HG03469 (cell line): Measurements from ENCODE around the gene NNAT.

Experiments
- ATAC-seq: cut with Tn5 transposase; IDR thresholded peaks from one replicate; pipeline ENCODE4 v1.9.1; 2021; ENCODE audit warnings: mild to moderate bottlenecking, moderate library complexity, moderate number of reproducible peaks; ENCODE audit not compliant: unreplicated experiment

NNAT gene

GRCh38 chr20:37501940-37502339, 19.1 kb upstream of the NNAT start:
- no peak for ATAC-seq

DNA sequence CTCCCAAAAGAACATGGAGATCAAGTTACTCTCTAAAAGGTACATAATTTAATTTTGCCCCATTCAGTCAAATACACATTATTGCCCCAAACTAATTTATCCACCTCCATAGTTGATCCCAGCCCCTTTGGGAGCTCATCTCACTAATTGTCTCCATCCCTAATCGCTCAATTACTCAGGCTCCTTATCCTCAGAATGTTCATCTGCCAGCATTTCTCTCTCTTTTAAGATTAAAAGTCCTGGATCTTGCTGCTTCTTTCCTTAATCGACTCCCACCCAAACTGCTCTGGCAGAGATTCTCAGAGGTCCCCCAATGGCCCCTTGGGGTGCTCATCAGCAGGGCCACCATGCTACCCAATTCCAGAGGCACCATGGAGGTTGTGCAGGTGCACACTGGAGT, 18.4 kb upstream of the NNAT start:
- no peak for ATAC-seq

DNA sequence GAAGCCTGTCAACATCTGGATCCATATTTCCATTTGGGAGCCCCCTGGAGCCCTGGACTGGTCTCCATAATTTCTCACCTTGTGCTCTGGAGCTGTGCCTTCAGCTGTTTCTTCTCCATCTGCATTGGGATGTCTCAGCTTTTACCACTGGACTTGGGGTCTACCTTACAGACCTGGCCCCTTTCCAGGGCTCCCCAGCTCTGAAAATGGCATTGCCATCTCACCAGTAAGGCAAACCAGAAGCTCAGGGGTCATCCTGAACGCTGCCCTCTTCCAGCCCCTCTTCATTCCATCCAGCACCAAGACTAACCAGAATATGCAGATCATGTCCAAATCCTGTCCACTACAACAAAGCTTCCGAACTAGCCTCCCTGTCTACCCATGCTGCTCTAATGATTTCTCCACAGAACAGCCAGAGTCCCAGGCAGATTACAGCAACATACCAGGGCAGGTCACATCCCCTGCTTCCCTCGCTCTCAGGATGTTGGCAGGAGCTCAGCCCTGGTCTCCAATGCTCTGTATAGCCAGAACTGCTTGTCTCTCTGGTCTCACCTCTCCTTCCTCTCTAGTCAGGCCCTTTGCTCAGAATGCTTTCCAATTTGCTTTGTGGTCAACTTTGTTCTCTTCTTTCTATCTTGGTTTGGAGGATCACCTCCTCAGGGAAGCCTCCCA, 17.7 kb upstream of the NNAT start:
- no peak for ATAC-seq

DNA sequence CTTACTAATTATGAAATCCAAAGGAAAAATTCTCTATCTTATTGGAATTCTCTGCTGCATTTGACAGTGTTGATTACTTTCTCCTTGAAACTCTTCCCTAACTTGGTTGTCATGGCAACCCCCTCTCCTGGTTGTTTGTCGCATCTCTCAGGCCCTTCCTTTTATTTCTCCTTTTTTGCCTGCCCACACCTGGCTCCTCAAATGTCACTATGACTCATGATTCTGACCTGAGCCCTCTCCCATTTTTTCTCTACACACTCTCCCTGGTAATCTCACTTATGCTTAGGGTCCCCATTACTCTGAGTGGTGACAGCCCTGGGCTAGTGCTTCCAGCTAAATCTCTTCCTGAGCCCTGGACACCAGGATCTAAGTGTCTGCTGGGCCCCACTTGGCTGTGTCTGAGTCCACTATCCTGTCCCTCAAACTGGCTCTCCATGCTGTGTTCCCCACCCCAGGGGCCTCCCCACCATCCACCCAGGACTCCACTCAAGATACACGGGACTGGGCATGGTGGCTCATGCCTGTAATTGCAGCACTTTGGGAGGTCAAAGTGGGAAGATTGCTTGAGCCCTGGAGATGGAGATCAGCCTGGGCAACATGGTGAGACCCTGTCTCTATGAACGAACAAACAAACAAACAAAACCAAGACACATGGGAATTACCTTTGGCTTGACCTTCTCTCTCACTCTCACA, 16.5 kb upstream of the NNAT start:
- no peak for ATAC-seq

- ATAC-seq, result no peak
These were observed 15.5 kb upstream of the NNAT start for GRCh38 chr20:37505263-37506151.

GRCh38 chr20:37506152-37506725, 14.8 kb upstream of the NNAT start:
- no peak for ATAC-seq

DNA sequence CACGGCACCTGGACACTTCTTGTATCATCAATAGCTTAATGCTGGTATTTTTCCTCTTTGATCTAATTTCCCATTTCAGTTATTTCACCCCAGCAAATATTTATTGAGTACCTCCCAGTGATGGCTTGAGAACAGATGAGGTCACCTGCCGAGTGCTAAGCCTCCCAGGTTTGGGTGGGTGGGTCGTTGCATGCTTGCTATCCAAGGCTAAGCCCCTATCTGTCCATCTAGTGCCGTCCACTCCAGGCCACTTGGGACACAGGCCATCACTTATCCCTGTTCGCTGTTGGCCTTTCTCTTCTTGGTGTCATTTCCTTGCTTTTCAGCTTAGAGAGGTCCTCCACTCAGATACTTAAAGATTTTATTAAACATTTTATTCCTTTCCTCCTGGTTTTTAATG, 10.8 kb upstream of the NNAT start:
- no peak for ATAC-seq

DNA sequence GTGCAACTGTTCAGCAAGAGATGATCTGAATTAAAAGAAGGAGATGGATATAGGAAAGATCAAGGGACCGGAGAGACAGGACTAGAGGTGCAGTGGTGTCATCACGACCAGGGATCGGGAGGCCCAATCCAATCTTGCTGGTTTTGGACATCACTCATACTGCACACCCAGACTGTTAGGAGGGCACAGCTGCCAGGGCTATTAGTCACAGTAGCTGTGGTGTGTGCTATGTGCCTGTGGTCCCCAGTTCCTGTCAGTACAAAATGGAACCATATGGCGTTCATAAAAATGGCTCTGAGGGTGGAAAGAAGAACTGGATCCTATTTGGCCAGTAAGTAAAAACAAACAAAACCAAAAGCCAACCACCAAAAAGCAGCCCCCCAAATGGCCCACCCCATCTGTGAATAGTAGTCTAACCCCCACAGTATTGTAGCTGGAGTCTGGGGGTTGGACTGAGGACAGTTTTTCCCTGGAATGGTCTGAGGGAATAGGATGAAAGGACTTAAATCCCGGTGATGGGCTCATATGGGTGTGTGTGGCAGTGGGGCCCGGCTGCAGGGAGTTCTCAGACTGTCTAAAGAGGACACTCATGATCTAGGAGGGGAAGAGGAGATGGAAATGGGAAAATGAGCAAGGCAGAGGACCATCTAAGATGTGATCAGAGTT, 9.3 kb upstream of the NNAT start:
- no peak for ATAC-seq

DNA sequence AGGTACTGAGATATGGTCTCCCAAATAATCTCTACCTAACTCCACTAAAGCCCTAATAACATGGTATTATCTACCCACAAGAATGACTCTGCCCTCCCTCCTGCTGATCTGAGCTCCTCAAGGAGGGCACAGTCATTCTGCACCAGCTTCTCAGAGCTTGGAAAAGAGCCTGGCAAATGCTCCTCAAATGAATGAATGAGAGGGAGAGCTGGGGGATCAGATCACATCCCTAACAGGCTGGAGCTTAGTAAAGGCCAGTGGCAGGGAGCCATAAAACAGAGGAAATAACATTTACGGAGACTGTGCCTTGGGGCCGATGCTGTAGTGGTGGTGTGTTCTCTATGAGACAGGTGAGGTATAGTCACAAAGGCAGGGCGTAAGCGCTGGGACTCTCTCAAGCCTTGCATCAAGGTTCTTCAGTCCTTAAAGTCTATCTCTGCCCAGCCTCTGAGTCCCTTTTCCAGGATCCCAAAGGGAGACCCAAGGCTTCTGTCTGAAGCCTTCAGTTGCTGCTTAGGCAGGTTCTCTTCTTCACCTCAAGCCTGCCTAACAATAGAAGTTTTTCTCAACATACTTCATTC, 7.2 kb upstream of the NNAT start:
- ATAC-seq, result no peak

DNA sequence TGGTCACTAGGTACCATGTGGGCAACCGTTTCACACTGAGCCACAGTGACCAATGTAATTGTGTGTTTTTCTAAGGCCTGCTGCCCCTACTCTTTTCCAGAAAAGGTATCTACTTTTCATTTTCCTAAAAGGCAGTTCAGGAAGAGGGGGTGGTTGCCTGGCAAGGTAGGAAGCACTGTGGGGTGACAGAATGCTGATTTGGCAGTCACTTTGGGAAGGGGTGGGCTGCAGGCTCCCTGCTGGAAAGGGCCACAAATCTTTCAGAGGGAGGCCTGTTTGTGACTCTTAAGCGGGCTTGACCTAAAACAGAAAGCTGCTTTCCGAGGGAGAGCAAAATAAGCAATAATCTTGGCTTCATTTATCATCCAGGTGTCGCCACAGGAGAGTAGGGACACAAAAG, 5.2 kb upstream of the NNAT start:
- ATAC-seq, result no peak

- ATAC-seq, result no peak
These were observed 4.0 kb upstream of the NNAT start for GRCh38 chr20:37516811-37517750.

GRCh38 chr20:37518059-37518458, 3.0 kb upstream of the NNAT start:
- no peak for ATAC-seq

GRCh38 chr20:37518606-37519507, 2.2 kb upstream of the NNAT start:
- ATAC-seq, result no peak

DNA sequence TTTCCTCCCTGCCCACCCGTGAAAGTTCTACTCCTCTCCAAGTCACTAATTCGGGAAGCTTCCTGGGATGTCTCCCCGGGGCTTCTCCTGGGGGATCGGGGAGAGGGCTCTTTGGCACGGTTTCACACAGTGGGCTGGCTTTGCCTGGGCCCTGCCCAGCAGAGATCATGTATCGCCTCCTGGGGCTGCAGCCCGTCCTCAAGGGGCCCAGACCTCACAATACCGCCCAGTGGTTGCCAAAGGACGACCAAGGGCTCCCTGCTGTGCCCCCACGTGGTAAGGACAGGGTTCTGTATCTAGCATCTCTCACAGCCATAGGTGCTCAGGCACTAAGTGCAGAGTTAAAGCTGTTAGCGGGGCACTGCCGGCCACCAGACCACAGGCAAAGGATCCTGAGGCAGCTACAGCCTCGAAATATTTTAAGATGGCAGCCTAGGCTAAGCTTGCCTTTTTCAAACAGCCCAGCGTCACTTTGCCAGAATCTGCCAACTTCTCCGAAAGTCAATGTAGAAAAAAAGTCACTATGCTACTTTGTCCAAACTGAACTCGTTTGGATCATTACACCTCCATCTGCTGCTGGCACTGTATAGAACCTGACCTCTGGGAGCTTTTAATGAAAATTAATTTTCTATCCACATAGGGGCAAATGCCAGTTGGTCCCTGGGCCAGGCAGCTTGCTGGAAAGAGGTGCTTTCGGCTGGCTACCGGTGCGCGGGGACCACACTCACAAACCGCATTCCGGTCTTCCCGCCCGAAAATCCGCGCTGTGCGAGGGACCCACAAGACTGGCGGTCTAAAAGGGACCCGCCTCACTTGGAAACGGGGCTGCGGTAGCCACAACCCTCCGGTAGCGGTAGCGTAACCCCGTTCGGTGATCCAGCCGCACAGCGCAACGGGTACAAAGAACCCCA, 1.3 kb upstream of the NNAT start:
- ATAC-seq, result no peak

- ATAC-seq, result no peak
These were observed 563 bp upstream of the NNAT start for GRCh38 chr20:37520419-37520955.

DNA sequence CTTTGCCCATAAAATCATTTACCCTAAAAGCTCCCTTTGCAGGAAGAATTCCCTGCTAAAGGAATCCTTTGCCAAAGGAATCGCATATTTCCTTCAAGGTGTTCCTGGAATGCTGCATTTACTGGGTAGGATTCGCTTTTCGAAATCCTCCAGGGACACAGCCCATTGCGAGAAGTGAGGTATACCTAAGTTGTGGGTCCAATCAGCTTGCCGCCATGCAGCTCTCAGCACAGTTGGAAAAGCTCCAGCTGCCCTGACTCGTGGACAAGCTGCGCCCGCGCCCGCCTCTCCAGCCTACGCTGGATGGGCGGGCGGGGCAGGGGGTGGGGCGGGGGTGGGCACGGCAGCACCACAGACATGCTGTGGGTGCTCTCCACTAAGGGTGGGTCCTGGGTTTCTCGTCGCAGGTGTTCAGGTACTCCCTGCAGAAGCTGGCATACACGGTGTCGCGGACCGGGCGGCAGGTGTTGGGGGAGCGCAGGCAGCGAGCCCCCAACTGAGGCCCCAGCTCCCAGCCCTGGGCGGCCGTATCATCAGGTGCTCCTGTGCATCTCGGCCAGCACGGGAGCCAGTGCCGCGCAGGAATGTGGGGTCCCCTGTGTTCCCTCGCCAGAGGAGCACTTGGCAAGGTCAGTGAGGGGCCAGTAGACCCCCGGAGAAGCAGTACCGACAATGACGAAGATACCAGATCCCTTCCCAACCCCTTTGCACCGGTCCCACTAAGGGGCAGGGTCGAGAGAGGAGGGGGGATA, 1.4 kb downstream of the NNAT start:
- no peak for ATAC-seq
